Glomerular visceral epithelial cell (primary cell): Measurements from ENCODE around the gene ATXN1.

Source experiments
- DNase-seq: peaks from one replicate; pipeline ENCODE4 v3.0.0-alpha.2; 2016; ENCODE audit errors: extremely low spot score

The ATXN1 gene

DNA sequence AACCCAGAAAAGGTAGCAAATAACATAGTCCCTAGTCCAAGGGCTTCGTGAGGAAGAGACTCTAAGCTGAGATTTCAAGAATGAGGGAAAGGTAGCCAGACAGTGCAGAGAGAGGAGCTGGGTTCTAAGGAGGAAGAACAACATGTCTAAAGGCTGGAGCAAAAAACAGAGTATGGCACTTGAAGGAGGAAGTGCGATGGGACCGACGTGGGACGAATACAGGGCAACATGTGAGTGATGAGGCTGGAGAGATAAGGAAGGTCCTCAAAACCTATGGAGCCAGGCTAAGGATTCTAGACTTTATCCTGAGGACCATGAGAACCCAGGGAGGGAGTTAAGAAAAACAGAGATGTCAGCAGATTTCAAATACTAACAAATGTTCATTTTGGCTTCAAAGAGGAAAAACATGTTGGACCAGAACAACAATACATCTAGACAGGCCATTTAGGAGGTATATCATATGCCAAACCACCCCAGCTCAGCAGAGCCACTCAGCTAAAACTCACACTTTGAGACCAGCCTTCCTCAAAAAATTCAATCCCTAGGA lies 17.5 kb downstream of the ATXN1 start:
- DNase-seq: no peak

DNA sequence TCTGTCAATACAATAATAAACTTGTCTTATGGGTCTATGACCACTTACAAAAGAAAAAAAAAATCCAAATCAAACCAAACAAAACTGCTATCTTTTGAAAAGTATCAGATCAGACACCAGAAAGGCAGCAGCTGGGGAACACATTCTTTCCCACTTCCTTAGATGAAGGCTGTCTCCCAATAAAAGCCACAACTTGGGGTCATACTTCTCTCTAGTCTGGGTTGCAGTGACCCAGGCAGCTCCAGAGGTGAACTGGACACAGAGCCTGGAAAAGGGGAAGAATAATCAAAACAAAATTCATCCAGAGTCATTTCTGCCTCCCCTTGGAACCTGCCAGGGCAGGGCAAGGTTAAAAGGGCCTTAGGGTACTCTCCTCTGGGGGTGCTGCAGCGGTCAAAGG lies 19.1 kb downstream of the ATXN1 start:
- no peak for DNase-seq

DNA sequence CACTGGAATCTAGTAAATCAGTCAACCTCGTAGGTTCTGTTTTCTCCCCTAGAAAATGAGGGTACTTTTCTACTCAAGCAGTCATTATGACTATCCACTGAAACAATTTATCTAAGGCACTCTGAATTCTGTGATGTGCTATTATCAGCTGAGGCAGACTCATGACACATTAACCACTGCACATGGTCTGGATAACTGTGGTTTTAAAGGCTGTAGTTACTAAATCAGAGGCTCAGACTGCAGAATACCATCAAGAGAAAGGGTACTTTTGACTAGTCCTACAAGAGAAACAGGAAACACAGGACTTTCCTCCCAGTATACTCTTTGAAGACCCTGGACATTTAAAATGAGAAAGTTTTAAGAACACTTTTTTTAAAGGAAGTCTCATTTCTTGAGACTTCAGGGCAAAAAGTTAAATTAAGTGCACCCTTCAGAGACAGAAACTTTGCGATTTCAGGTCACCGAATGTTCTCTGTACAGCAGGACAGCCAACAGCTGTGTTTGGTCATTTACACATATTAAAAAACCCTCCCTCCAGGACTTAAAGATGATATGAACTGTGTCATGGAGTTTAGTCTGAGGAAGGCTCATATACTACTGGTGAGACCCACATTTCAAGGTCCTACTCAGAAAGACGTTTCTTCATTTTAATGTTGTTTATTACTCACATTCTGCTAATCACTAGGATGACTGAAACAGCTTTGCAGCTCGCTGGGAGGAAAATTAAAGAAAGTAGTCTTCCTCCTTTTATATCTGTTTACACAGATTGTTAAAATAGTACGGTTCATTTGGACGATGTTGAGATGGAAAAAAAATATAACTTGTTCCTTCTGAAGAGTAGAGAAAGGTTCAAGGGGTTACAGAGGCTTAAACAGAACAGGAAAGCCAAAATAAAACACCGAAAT lies 19.9 kb downstream of the ATXN1 start:
- DNase-seq: peak; percentile 94

DNA sequence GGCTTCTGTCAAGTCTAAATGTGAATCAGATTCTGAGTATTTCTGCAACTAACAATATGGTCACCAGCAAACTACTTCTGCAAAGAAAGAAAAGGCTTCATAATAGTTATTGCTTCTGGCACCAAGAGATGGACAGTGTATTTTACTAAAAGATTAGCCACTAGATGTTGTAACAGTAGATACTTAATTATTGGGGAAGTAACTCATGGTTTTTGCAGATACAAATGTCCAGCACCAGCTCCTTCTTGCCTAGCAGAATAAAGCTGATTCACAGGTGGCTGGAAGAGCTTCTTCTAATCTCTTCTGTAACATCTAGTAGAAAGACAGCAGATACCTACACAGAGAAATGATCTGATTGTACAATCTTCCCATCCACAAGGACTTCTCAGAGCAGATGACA lies 21.2 kb downstream of the ATXN1 start:
- DNase-seq: no peak

DNA sequence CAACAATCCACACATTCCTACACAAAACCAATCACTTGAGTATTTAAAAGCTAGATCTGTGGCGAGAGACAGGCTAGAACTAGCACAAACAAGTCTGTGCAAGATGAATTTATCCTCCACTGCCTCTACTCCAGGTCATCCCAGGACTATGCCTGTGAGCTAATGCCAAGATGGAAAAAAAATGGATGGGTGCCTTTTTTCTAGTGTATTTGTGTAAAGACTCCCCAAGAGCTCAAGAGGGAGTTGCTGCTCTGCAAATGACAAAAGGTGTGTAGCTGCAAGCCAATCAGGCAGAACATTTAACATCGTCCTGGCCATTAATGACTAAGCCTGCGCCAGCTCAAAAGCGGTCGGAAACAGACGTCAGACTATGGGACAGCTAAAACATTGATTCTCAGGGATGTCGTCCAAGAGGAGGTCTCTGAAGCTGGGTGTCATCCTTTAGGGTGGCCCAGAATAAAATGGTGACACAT lies 21.9 kb downstream of the ATXN1 start:
- DNase-seq: peak; percentile 94

DNA sequence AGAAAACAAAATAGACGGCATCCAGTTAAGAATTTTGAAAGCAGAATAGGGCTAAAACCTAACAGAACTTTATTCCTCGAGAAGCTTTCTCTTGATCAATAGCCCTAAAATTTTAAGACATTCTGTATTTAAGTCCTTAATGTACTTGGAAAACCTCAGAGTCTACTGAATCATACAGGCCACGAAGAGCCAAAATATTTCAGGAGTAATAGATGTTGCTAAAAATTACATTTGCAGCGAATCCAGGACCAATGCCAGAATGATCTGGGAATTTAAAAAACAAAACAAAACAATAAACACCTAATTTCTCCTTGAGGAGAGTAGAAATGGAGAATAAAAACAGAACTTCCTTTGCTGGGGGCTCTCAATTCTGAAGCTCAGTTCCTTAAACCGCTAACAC lies 23.3 kb downstream of the ATXN1 start:
- no peak for DNase-seq

DNA sequence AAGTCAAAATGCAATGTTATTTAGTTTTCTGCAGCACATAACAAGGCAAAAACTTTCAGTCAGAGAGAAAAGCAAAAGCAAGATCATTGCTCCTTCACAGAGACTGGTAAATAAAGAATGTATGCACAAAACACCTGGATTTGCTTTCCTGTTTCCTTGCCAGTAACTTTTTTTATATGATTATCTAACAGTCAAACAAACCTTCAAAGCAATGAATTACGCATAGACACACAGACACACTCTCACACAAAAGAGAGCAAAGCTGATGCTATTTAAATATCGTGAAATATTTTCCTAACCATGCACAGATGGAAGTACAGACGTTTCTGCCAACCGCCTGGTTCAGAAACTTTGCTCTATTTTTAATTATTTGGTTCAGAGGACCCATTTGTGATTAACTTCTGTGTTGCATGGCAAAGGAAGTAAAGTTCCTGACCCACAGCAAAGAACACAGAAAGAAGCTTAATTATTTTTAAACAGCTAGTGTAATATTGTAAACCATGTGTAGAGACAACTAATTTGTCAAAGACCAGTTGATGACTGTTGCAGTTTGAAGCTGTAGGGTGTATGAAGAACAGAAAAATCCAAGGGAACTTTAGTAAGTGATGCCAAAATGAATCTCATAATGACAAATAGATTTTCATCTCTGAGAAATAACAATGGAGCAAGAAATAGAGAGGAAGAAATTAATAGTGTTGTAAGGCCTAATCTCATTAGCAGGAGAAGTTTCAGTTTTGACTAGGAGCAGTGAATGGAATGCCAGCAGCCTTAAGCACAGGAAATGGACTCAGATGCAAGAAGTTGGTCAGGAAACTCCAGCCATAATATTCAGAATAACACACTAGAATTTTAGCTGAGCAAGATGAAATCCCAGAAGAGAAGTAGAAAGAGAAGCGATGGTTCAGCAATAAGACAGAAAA lies 24.1 kb downstream of the ATXN1 start:
- no peak for DNase-seq

DNA sequence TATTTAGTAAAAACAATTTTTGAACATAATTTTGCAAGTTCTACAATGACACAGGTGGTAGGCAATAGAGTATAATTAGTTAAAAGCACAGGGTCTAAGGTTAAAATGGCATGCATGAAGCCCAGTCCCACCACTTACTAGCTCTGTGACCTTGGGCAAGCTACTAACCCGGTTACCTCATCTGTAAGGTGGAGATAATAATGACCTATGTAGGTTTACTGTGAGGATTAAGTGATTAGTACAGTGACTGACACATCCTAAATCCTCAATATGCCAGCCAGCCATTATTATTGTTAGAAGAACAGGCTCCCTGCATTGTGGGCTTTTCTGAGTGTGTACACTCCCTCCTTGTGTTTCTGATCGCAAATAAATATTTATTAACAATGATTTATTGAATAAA lies 26.2 kb downstream of the ATXN1 start:
- DNase-seq: no peak

DNA sequence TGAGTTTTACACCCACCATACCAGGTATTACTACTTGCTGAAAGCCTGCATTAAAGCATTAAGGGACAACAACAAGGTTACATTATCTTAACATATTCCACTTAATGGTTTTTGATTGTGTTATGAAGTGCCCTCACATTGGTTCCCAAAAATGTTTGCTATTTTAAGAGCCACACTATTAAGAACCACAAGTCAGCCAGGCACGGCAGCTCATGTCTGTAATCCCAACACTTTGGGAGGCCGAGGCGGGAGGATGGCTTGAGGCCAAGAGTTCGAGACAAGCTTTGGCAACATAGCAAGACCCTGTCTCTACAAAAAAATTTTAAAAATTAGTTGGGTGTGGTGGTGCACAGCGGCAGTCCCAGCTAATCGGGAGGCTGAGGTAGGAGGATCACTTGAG lies 28.2 kb downstream of the ATXN1 start:
- no peak for DNase-seq

DNA sequence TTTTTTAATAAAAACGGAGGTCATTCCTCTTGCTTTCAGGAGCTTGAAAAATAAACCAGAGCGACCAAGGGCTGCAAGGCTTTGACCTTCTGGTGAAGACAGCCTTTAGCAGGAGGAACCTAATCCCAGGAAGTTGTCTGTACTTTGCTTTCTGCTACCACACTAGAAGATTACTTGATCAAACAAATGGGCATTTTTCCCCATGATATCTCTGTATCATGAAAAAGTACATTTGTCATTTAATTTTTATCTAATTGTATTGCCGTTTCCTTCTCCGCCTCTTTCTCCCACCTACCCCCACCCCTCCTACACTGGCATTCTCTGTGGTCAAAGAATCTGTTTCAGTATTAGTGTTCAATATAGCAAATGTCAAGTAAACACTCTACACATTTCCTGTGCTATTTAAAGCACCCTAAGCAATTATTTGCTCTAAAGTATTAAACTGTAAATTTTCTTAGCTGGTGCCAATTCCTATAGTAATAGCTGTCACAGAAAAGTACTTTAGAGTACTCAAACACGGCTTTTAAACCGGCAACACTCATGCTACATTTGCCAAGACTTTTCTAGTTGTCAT lies 29.7 kb downstream of the ATXN1 start:
- DNase-seq: no peak

DNA sequence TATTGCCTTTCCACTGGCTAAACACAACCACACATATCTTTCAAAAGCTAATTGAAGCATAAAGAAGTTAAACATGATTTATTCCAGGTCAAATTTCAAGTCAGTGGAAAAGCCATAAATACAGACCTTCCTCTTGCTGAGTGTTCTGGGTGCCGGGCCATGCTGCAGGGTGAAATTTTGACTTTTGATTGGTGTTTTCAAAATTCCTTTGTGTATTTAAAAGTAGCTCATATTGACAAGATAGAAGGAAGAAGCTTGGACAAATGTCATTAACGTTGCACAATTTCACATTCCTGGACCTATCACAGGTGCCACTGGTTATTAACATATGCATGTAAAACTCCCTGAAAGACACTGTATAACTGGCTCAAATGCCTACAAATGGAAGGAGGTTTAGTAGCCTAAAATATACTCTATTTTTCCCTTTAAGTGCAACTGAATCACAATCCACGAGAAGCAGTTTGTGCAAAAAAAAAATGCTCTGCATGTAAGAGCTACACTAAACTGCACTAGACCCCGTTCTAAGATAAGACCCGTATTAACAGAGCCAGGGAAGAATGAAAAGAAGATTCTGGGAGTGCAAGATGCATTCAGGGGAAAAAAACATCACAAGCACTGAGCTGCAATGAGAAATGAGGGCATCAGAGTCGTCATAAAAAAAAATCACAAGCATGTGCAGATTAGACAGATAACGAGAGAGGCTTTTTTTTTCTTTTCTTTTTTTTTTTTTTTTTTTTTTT lies 30.4 kb downstream of the ATXN1 start:
- DNase-seq: no peak

DNA sequence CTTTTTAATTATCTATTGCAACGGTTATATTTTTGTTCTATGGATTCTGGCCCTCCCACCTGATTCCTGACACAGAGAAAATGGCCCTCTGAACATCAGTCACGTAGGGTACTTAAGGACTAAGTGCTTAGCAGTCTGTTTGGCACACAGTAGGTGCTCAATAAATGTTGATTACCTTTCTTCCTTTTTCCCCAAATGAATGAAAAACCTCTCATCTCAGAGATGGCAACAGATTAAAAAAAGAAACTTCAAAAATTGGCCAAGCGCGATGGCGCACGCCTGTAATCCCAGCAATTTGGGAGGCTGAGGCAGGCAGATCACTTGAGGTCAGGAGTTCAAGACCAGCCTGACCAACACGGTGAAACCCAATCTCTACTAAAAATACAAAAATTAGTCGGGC lies 31.5 kb downstream of the ATXN1 start:
- DNase-seq: no peak

DNA sequence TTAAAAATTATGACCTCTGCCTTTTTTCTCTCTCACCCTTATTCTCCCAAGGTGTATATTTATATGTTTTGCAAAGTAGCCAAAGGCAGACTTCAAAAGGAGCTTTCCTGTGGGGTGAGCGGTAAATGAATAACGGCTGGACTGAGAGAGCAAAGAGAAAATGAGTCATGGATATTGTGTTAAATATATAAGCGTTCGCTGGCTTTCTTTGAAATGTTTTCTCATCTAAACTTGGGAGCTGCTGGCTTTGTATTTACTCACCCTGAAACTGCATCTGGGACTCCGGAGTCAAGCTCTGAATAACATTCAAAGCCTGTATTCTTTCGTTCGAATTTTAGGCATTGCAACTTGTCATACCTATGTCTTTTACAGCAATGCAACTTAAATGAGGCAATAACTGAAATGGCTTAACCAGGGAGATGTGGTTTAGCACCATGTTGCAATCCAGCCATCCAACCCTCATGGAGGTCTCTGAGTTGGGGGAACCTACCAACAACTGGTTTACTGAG lies 32.0 kb downstream of the ATXN1 start:
- DNase-seq: peak; percentile 63

DNA sequence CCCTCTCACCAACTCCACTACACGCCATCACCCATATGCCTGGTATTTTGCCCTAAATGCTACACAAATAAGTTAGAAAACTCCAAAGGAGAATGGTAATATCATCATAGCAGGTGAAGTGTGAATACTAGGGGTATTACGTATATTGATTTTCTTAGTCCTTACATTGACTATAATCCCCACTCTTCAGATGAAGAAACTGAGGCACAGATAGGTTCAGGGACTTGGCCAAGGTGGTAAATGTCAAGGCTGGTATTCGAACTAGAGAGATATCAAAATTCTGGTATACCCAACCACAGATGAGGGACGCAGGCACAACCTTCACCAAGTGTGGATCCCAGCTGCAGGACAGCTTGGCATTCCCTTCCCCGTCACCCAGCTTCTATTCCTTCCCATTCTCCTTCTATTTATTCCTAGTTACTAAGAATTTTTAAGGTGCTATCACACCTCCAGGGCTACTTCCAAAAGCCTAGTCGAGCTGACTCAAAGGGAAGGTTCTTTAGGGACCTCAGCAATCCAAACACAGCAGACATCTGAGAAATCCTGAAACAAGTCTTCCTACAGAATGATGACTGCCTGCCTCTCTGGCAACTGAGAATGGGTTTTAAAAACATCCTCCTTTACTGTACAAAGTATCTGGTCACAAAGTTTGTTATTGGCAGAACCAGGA lies 32.6 kb downstream of the ATXN1 start:
- DNase-seq: no peak

DNA sequence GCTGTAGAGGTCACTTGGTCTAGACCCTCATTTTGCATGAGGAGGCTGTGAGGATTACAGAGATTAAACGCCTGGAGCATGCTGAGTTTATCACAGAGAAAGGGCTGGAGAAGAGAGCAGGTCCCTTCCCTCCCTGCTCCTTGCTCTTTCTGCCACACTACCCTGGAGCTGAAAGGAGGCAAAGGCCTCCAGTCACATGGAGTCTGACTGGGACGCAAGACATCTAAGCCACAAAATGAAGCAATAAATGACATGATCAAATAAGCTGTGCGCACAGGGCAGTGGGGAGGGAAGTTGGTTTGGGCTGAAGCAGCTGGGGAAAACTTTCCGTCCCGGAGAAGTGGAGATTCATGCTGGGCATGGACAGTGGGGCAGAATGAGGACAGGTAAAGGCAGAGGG lies 33.3 kb downstream of the ATXN1 start:
- no peak for DNase-seq

DNA sequence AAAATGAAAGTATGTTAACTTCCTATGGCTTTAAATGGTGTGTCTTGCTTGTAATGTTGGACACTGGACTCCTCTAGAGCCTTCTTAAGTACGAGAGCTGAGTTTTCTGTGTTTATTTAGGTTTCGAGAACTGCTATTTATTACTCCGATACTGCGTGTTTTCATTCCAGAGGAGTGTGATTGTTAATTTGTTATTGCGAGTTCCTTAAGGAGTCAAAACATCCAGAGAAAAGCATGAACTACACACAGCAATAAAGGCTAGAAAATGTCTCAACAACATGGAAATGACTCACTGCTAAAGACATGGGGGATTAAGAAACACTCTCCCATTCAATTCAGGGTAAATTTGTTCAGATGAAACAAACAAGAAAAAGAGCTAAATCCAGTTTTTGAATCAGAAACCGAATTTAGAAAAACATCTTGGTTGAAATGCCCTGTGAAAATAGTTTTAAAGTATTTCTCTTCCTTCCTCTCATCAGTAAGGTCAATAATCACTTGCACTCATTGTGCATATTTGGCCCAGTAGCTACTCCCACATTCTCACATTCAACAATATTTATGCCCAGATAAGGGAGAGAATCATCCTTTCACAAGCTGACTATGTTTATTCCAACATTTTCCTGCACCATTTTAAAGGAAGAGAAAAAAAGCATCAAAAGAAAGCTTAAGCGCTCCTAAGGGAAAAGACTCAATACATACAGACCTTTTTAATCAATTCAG lies 36.0 kb downstream of the ATXN1 start:
- DNase-seq: peak; percentile 31

DNA sequence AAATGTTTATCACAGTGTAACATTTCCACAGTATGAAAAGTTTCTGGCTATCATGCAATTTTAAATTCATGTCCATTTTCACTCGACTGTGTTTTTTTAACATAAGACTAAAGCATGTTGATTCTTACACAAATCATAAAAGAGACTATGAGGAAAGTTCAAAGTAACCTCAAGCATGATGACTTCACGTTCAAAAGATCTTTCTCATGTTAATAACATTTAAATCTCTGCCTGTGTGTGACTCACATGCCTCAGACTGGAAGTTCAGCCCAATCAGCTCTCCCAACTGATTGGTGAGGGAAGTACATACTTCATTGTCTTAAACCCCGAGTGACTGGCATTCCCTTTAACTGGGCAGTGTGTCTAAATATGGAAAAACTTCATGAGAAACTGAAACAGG lies 37.4 kb downstream of the ATXN1 start:
- peak; percentile 88 for DNase-seq

DNA sequence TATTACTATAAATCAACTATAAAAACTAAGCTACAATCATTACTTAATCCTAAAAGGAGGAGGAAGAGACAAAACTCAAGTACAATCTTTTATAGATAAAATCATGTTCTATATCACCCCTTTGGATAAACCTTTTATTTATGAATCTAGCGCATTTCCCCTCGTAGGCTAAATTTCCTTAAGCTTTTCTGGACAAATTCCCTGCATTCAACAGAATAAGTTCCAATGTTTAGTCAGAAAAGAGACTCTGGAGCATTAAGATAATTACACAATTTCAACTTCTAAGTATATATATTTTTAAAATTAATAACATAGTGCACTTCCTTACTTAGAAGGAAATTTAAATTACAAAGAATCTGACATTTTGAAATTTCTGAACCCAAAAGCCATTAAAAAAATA lies 37.9 kb downstream of the ATXN1 start:
- DNase-seq: no peak

DNA sequence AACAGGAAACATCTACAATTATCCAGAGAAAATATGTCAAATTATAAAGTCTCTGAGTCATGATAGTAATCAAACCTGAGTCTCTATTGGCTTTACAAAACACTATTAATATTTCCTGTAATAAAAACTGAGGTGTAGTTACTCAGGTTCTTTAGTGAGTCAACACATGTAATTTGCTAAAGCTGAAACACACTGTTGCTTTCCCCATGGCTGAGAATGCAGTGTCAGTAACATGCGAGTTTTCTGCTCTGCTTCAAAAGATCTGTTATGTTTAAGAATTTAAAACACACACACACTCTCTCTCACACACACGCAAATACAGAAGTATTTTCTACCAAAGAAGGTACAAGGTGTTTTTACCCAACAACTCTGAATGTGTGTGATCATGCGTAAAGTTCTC lies 38.6 kb downstream of the ATXN1 start:
- DNase-seq: no peak

DNA sequence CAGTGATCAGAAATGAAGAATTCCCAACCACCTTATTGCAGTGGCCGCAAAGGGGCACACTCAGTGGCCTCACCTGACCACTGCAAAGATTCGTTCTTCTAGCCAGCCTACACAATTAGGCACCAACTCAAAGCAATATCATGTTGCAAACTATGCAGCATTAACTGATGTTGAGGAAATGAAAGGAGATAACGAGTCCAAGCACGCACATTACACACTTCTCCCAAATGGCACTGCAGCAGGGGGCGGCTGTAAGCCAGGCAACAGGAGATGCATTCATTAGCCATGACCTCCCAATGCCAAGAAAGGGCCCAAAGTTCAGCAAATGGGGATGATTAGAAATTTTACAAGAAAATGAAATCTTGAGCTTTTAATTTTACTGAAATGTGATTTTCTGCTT lies 39.3 kb downstream of the ATXN1 start:
- no peak for DNase-seq
